Neuronal stem cell (in vitro differentiated cells): ENCODE measurements around the gene RAB25.
A peak's percentile ranks its signal among the peaks of the same experiment; 100 is the strongest.

Experiments used
- DNase-seq: peaks from one replicate; pipeline ENCODE4 v3.0.0-alpha.2; 2013; ENCODE audit warnings: low spot score
- H2AFZ ChIP-seq: one replicate; pipeline ENCODE4 v1.6.1; 2013; ENCODE audit warnings: mild to moderate bottlenecking, low read length, inconsistent platforms
- H2AK5ac ChIP-seq: 2 replicates; pipeline ENCODE4 v1.6.1; 2013; ENCODE audit warnings: low read depth, mild to moderate bottlenecking, inconsistent platforms, low read length, moderate library complexity, mixed read lengths
- H2BK120ac ChIP-seq: 2 replicates; pipeline ENCODE4 v1.6.1; 2013; ENCODE audit warnings: low read depth, mild to moderate bottlenecking, inconsistent platforms, low read length, moderate library complexity, mixed read lengths
- H2BK12ac ChIP-seq: one replicate; pipeline ENCODE4 v1.6.1; 2013; ENCODE audit warnings: low read length, inconsistent platforms
- H2BK15ac ChIP-seq: 2 replicates; pipeline ENCODE4 v1.6.1; 2013; ENCODE audit warnings: mild to moderate bottlenecking, low read length, inconsistent platforms, mixed read lengths
- H2BK5ac ChIP-seq: one replicate; pipeline ENCODE4 v1.6.1; 2013; ENCODE audit warnings: inconsistent platforms, mild to moderate bottlenecking, low read length, moderate library complexity
- H3K14ac ChIP-seq: one replicate; pipeline ENCODE4 v1.6.1; 2013; ENCODE audit warnings: low read length, inconsistent platforms
- H3K18ac ChIP-seq: 2 replicates; pipeline ENCODE4 v1.6.1; 2013; ENCODE audit warnings: low read length, inconsistent platforms
- H3K23ac ChIP-seq: 2 replicates; pipeline ENCODE4 v1.6.1; 2013; ENCODE audit warnings: low read depth, mild to moderate bottlenecking, mixed read lengths, low read length, inconsistent platforms; ENCODE audit not compliant: poor library complexity
- H3K27ac ChIP-seq: replicated peaks from 3 replicates; pipeline ENCODE4 v1.5.1; 2013; ENCODE audit warnings: low read length, inconsistent platforms
- H3K27me3 ChIP-seq, 3 experiments: 2 replicates each; pipeline ENCODE4 v1.6.1; 2013; ENCODE audit warnings: low read length in 3 of 3, mild to moderate bottlenecking in 2 of 3, inconsistent platforms in 1 of 3, low read depth in 1 of 3, mixed read lengths in 1 of 3, moderate library complexity in 1 of 3; ENCODE audit not compliant: control insufficient read depth in 3 of 3, insufficient read depth in 3 of 3
- H3K36me3 ChIP-seq, 2 donors: replicated peaks in 1 of 2; 2 replicates each; pipeline ENCODE4 v1.6.1; 2013; ENCODE audit warnings: low read length in 2 of 2; ENCODE audit not compliant: control insufficient read depth in 2 of 2, insufficient read depth in 2 of 2
- H3K4ac ChIP-seq: 2 replicates; pipeline ENCODE4 v1.6.1; 2013; ENCODE audit warnings: inconsistent platforms, mild to moderate bottlenecking, low read length, moderate library complexity
- H3K4me1 ChIP-seq, 2 donors: 1 replicate in 1 of 2; 2 replicates in 1 of 2; pipeline ENCODE4 v1.6.1; 2013; ENCODE audit warnings: low read length in 2 of 2, low read depth in 1 of 2; ENCODE audit not compliant: control insufficient read depth in 2 of 2, insufficient read depth in 1 of 2
- H3K4me2 ChIP-seq: one replicate; pipeline ENCODE4 v1.6.1; 2013; ENCODE audit warnings: mild to moderate bottlenecking, low read length, inconsistent platforms; ENCODE audit not compliant: insufficient read depth, poor library complexity, severe bottlenecking
- H3K4me3 ChIP-seq, 2 donors: 2 replicates each; pipeline ENCODE4 v1.5.1; 2013; ENCODE audit warnings: low read length in 2 of 2, mild to moderate bottlenecking in 2 of 2, inconsistent platforms in 1 of 2, moderate library complexity in 1 of 2
- H3K79me1 ChIP-seq: one replicate; pipeline ENCODE4 v1.6.1; 2013; ENCODE audit warnings: low read depth, mild to moderate bottlenecking, inconsistent platforms, low read length, moderate library complexity
- H3K9ac ChIP-seq: one replicate; pipeline ENCODE4 v1.6.1; 2013; ENCODE audit warnings: mild to moderate bottlenecking, low read depth, low read length, inconsistent platforms; ENCODE audit not compliant: poor library complexity
- H3K9me3 ChIP-seq, 2 donors: replicated peaks in 1 of 2; 2 replicates each; pipeline versions ENCODE3 to v1.6.1; 2013; ENCODE audit warnings: low read length in 2 of 2, mild to moderate bottlenecking in 2 of 2, inconsistent platforms in 1 of 2, low read depth in 1 of 2, mixed read lengths in 1 of 2, moderate library complexity in 1 of 2; ENCODE audit not compliant: control insufficient read depth in 2 of 2, insufficient read depth in 1 of 2
- H4K8ac ChIP-seq: one replicate; pipeline ENCODE4 v1.6.1; 2013; ENCODE audit warnings: low read depth, mild to moderate bottlenecking, inconsistent platforms, low read length, moderate library complexity
- H4K91ac ChIP-seq: one replicate; pipeline ENCODE4 v1.6.1; 2013; ENCODE audit warnings: low read length, low read depth, mild to moderate bottlenecking, inconsistent platforms; ENCODE audit not compliant: poor library complexity
- WGBS, 2 donors: extraction: QIAGEN DNeasy Blood & Tissue Kit; methylation state at CpG; one replicate each; pipeline ENCODE4 v1.1.7; 2013; ENCODE audit warnings: missing lambda C conversion rate in 2 of 2, mixed read lengths in 1 of 2; ENCODE audit not compliant: insufficient read length in 2 of 2, insufficient replicate concordance in 1 of 2; ENCODE audit errors: extremely low coverage in 2 of 2; 5-methylcytosine and 5-hydroxymethylcytosine counted together

The RAB25 gene

DNA sequence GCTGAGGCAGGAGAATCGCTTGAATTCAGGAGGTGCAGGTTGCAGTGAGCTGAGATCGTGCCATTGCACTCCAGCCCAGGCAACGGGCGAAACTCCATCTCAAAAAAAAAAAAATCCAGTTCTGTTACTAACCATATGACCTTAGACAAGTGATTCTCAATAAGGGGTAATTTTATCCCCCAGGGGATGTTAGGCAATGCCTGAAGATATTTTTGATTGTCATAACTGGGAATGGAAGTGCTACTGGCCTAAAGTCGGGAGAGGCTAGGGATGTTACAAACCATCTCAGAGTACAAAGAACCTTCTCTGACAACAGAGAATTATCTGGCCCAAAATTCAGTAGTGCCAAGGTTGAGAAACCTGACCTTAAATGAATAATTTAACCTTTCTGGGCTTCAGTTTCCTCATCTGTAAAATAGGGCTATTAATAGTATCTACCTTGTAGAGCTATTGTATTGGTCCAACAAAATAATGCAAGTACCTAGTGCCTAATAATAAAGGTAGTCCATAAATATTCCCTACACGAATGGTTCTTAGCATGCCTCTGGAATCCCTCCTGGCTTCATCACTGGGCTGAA, 47.8 kb downstream of the RAB25 start:
- Histone ChIP-seq H2BK15ac (no peak overlapping the region), H3K79me1 (no peaks in the 10 kb centered on the region), H3K9me3 (no peaks in the 10 kb centered on the region), H2BK5ac (no peak overlapping the region), H2AFZ (no peak overlapping the region), H2BK120ac (no peak overlapping the region), H3K18ac (no peak overlapping the region), H3K14ac (no peak overlapping the region), H3K4me2 (no peak overlapping the region), H3K27ac (no peak overlapping the region), H4K8ac (no peak overlapping the region), H3K23ac (no peak overlapping the region), H2AK5ac (no peak overlapping the region), H2BK12ac (no peak overlapping the region), H3K36me3 (peaks cover 3 to 48% of the 10 kb centered on the region in 2 donors), H4K91ac (no peak overlapping the region), H3K4me3 (no peak overlapping the region), H3K9ac (no peak overlapping the region), H3K27me3 (peaks cover 0 to 2% (median 0%) of the 10 kb centered on the region in 3 experiments), H3K4me1 (peaks cover 31 to 37% of the 10 kb centered on the region in 2 donors), H3K4ac (no peak overlapping the region)
- WGBS, 2 donors: no CpG with 5 or more reads among the region's 6 CpGs
- no peak for DNase-seq

DNA sequence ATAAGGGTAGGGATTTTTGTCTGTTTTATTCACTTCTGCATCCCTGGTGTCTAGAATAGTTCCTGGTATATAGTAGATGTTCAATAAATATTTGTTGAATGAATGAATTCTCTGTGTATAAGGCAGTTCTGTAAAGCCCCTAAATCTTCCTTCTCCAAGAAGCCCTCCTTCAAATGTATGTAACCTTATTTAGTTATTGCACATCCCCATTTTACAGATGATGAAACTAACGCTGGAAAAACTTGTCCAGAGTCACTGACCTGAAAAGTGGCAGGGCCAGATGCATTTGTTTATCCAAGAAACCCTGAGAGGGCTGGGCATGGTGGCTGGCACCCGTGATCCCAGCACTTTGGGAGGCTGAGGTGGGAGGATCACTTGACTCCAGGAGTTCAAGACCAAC, 49.3 kb downstream of the RAB25 start:
- H3K4me1 ChIP-seq: peaks cover 28 to 33% of the 10 kb centered on the region in 2 donors

DNA sequence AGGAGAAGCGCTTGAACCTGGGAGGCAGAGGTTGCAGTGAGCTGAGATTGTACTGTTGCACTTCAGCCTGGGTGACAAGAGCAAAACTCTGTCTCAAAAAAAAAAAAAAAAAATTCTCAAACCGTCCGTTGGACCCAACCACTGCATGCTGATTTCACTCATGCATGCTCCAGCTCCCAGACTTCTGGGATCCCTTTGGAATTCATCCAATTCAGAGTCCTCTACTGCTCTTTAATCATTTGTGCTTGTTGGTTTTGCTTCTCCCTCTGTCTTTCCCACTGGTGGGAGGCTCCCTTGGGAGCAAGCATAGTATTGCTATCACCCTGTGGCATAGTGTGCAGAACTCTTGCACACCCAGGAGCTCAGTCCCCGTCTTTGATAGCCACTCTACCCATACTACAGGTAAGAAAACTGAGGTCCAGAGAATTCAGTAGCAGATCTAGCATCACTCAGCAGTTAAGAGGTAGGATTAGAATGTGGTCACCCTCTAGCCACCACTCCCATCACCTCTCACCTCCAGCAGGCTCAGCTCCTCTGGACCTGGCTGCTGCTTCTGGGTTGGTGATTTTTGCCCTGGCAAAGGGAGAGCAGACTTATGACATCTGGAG, 50.5 kb downstream of the RAB25 start:
- Histone ChIP-seq H2BK15ac (no peak overlapping the region), H4K8ac (no peak overlapping the region), H2BK12ac (no peak overlapping the region), H3K4me1 (peaks cover 25 to 29% of the 10 kb centered on the region in 2 donors), H3K27ac (no peak overlapping the region), H4K91ac (no peak overlapping the region), H2BK5ac (no peak overlapping the region), H3K36me3 (peaks cover 3 to 65% of the 10 kb centered on the region in 2 donors), H3K4me3 (no peak overlapping the region), H2BK120ac (no peak overlapping the region), H3K79me1 (peaks cover 2% of the 10 kb centered on the region), H3K4ac (no peak overlapping the region), H2AFZ (no peak overlapping the region), H2AK5ac (no peak overlapping the region), H3K23ac (no peak overlapping the region), H3K27me3 (peaks cover 0 to 2% (median 0%) of the 10 kb centered on the region in 3 experiments), H3K14ac (no peak overlapping the region), H3K9ac (no peak overlapping the region), H3K9me3 (no peaks in the 10 kb centered on the region), H3K18ac (no peak overlapping the region), H3K4me2 (no peak overlapping the region)
- DNase-seq: no peak
- no CpG with 5 or more reads among the region's 4 CpGs for WGBS, 2 donors

More for the DNA sequence above, 49.3 kb downstream of the RAB25 start:
- no peak for DNase-seq
- Histone ChIP-seq H3K14ac (no peak overlapping the region), H3K4me3 (no peak overlapping the region), H2BK12ac (no peak overlapping the region), H2BK15ac (no peak overlapping the region), H4K91ac (no peak overlapping the region), H3K4ac (no peak overlapping the region), H2BK120ac (no peak overlapping the region), H3K9me3 (no peaks in the 10 kb centered on the region), H2AFZ (no peak overlapping the region), H3K18ac (no peak overlapping the region), H4K8ac (no peak overlapping the region), H3K9ac (no peak overlapping the region), H2AK5ac (no peak overlapping the region), H3K27me3 (peaks cover 0 to 2% (median 0%) of the 10 kb centered on the region in 3 experiments), H3K23ac (no peak overlapping the region), H3K4me2 (no peak overlapping the region), H3K79me1 (peaks cover 2% of the 10 kb centered on the region), H3K36me3 (peaks cover 3 to 54% of the 10 kb centered on the region in 2 donors), H3K27ac (no peak overlapping the region), H2BK5ac (no peak overlapping the region)
- no CpG with 5 or more reads among the region's 2 CpGs for WGBS, 2 donors

DNA sequence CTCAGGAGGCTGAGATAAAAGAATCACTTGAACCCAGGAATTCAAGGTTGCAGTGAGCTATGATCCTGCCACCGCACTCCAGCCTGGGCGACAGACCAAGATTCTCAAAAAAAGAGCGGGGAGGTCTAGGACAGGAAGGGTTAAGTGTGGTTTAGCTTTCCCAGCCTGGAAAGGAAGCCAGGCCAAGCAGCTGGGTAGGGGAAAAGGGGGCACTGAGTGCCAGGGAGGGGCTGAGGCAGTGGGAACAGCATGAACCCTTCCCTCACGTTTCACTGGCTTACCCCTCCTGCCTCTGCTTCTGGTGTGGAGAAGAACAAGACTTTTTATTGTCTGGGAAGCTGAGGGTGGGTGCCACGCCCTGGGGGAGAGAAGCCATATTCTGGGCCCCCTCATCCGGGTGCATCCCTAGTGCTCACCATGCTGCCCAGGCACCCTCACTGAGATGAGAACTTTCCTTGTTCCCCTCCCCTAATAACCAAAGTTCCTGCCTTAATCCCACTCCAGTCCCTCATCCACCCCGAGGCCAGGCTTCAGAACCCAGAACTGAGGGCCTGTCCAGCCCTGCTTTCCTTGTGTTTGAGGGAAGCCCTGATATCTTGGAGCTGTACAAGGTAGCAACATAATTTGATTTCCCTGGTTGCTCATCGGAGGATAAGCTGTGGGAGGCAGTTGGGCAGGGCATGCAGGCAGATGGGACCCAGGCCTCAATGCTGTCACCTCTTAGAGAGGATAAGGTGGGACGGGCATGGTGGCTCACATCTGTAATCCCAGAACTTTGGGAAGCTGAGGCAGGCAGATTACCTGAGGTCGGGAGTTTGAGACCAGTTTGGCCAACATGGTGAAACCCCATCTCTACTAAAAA, 51.5 kb downstream of the RAB25 start:
- H2BK5ac ChIP-seq: no peak overlapping the region
- no peak overlapping the region for H3K14ac ChIP-seq
- peaks cover 0 to 2% (median 0%) of the 10 kb centered on the region in 3 experiments for H3K27me3 ChIP-seq
- H3K9me3 ChIP-seq: no peaks in the 10 kb centered on the region
- no peak overlapping the region for H3K23ac ChIP-seq
- H2BK15ac ChIP-seq: no peak overlapping the region
- peaks cover 2% of the 10 kb centered on the region for H3K79me1 ChIP-seq
- no peak overlapping the region for H2BK120ac ChIP-seq
- no peak overlapping the region for H3K4me3 ChIP-seq
- H3K4me1 ChIP-seq: peaks cover 19 to 21% of the 10 kb centered on the region in 2 donors
- H3K9ac ChIP-seq: peak overlapping the region; percentile 6
- H2AFZ ChIP-seq: no peak overlapping the region
- no peak overlapping the region for H2BK12ac ChIP-seq
- H2AK5ac ChIP-seq: no peak overlapping the region
- no peak overlapping the region for H3K4ac ChIP-seq
- WGBS, 2 donors: no CpG with 5 or more reads among the region's 10 CpGs
- DNase-seq: no peak
- H3K27ac ChIP-seq: peak overlapping the region; percentile 16
- no peak overlapping the region for H3K4me2 ChIP-seq
- H3K36me3 ChIP-seq: peaks cover 3 to 65% of the 10 kb centered on the region in 2 donors
- no peak overlapping the region for H4K91ac ChIP-seq
- H3K18ac ChIP-seq: no peak overlapping the region
- H4K8ac ChIP-seq: no peak overlapping the region
